Keratinocyte (primary cell): ENCODE data around the gene PHF2. TPM values are rescaled to one million over a fixed set of nuclear protein-coding genes. Genes with fewer than 3 reads are reported as not detected.

Experiments
- DNase-seq: peaks from one replicate; pipeline ENCODE4 v3.0.0-alpha.2; 2011; ENCODE audit warnings: low read depth, missing footprints, low spot score
- FAIRE-seq: peaks from 2 replicates; lab custom pipeline; 2011; peaks lifted over from hg19 to GRCh38; lab: Jason Lieb, UNC
- H2AFZ ChIP-seq: 2 replicates; pipeline ENCODE4 v1.6.0; 2012; ENCODE audit warnings: low read length, control low read depth, inconsistent platforms; ENCODE audit not compliant: control insufficient read depth
- H3K27ac ChIP-seq: 2 replicates; pipeline ENCODE4 v1.5.1; 2011; ENCODE audit warnings: low read length; ENCODE audit not compliant: control insufficient read depth, insufficient read depth
- H3K27me3 ChIP-seq: 3 replicates; pipeline ENCODE4 v1.6.0; 2011; ENCODE audit warnings: low read length; ENCODE audit not compliant: control insufficient read depth, insufficient read depth; ENCODE audit errors: extremely low read depth
- H3K36me3 ChIP-seq, 2 experiments: 2 replicates in 1 of 2; 3 replicates in 1 of 2; pipeline ENCODE4 v1.5.1; 2011; ENCODE audit warnings: low read length in 2 of 2, mild to moderate bottlenecking in 1 of 2; ENCODE audit not compliant: control insufficient read depth in 2 of 2, insufficient read depth in 2 of 2; ENCODE audit errors: extremely low read depth in 1 of 2
- H3K4me1 ChIP-seq: 3 replicates; pipeline ENCODE4 v1.5.1; 2011; ENCODE audit warnings: low read length; ENCODE audit not compliant: control insufficient read depth, insufficient read depth; ENCODE audit errors: extremely low read depth
- H3K4me2 ChIP-seq: 3 replicates; pipeline ENCODE4 v1.6.0; 2011; ENCODE audit warnings: low read depth, low read length; ENCODE audit not compliant: control insufficient read depth, insufficient read depth; ENCODE audit errors: extremely low read depth
- H3K4me3 ChIP-seq, 3 experiments: fragments of 200-600 bp in 1 of 3; sonication (generic) in 1 of 3; 2 replicates in 2 of 3; 3 replicates in 1 of 3; pipeline ENCODE4 v1.5.1; 2011 to 2016; ENCODE audit warnings: low read length in 3 of 3, mild to moderate bottlenecking in 3 of 3, control low read depth in 2 of 3, inconsistent platforms in 1 of 3, low read depth in 1 of 3, mixed read lengths in 1 of 3, mixed run types in 1 of 3, moderate library complexity in 1 of 3; ENCODE audit not compliant: control insufficient read depth in 2 of 3, insufficient read depth in 2 of 3; ENCODE audit errors: extremely low read depth in 1 of 3
- H3K79me2 ChIP-seq: 2 replicates; pipeline ENCODE4 v1.6.0; 2012; ENCODE audit warnings: low read length; ENCODE audit not compliant: control insufficient read depth, insufficient read depth
- H3K9ac ChIP-seq: 3 replicates; pipeline ENCODE4 v1.6.0; 2011; ENCODE audit warnings: low read length; ENCODE audit not compliant: control insufficient read depth, insufficient read depth; ENCODE audit errors: extremely low read depth
- H3K9me1 ChIP-seq: 3 replicates; pipeline ENCODE4 v1.6.0; 2011; ENCODE audit warnings: low read length; ENCODE audit not compliant: control insufficient read depth, insufficient read depth; ENCODE audit errors: extremely low read depth
- H3K9me3 ChIP-seq: 2 replicates; pipeline ENCODE4 v1.5.1; 2012; ENCODE audit warnings: low read depth, low read length; ENCODE audit not compliant: control insufficient read depth
- H4K20me1 ChIP-seq: 3 replicates; pipeline ENCODE4 v1.6.0; 2011; ENCODE audit warnings: low read length; ENCODE audit not compliant: control insufficient read depth, insufficient read depth; ENCODE audit errors: extremely low read depth
- EZH2 ChIP-seq: IDR thresholded peaks from one replicate; pipeline ENCODE4 v1.6.1; 2012; ENCODE audit warnings: inconsistent platforms, mild to moderate bottlenecking, low read length, moderate library complexity
- dilution Hi-C: fragments of 300-500 bp; cut with MboI; formaldehyde crosslinking; loops from one replicate; pipeline ENCODE4 v1.7.0; 2020; ENCODE audit warnings: low sequenced_read_pairs; ENCODE audit not compliant: extremely low pct_ligation_motif_present
- polyA plus RNA-seq, 5 experiments: library from polyadenylated mRNA; depleted of rRNA in 3 of 5; stranded (reverse) in 3 of 5; stranded (forward) in 1 of 5; unstranded in 1 of 5; fragments of >200 nt; gene quantifications; 1 replicate in 1 of 5; 2 replicates in 3 of 5; 3 replicates in 1 of 5; pipeline versions ENCODE4 v1.2.1 to v1.2.3, GENCODE V29; 2011 to 2012; ENCODE audit warnings: missing spikeins in 2 of 5, low read depth in 1 of 5, low replicate concordance in 1 of 5
- TF ChIP-seq, protein P1 (sequence below), 3 experiments: IDR thresholded peaks in 1 of 3; conservative IDR thresholded peaks in 1 of 3; optimal IDR thresholded peaks in 1 of 3; 2 replicates in 2 of 3; 3 replicates in 1 of 3; pipeline versions ENCODE3 to v1.5.1; 2011; ENCODE audit warnings: low read length in 3 of 3, mild to moderate bottlenecking in 3 of 3, moderate library complexity in 2 of 3, control low read depth in 1 of 3, inconsistent platforms in 1 of 3; ENCODE audit not compliant: insufficient read depth in 2 of 3; ENCODE audit errors: extremely low read depth in 1 of 3

PHF2 gene
- polyA plus RNA-seq, 1 donor (not counting 4 experiments of a cell fraction or from before 2014, with no cell fraction given) = 5.1 TPM

DNA sequence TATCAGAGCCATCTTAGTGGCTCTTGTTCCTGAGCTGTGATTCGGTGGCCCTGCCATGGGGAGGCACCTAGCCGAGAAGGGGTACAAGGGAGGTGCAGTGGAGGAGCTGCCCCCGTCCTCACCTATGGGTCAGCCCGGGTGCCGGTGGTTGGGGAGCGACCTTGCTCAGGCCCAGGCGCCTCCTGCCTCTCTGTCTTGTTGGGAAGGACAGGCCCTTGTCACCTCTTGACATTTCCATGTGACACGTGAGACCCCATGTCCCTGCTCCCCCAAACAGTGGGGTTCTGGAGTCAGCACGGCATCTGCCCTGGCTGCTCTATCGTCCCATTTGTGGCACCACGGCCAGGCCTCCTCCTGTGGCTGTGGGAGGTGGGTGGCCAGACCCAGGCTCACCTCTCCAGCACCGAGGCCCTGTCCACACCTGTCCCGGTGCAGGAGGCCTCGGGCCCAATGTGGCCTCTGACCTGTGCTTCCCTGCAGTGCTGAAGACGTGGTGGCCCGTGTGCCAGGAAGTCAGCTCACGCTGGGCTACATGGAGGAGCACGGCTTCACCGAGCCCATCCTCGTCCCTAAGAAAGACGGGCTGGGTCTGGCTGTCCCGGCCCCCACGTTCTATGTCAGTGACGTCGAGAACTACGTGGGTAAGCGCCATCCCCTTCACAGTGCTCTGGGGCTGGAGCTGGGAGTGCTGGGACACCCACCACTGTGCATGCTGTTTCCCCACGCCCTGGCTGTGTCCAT, 68.9 kb downstream of the PHF2 start:
- H3K9ac ChIP-seq = no peak overlapping the region
- FAIRE-seq (no peak), DNase-seq (no peak)
- H3K27me3 ChIP-seq = no peaks in the 10 kb centered on the region
- H3K27ac ChIP-seq = no peak overlapping the region
- H3K4me3 ChIP-seq = no peak overlapping the region
- no peaks in the 10 kb centered on the region for H4K20me1 ChIP-seq
- no peaks in the 10 kb centered on the region for H3K9me1 ChIP-seq
- peaks cover 6 to 14% of the 10 kb centered on the region in 2 experiments for H3K36me3 ChIP-seq
- H3K4me2 ChIP-seq = no peak overlapping the region
- no peaks in the 10 kb centered on the region for H3K79me2 ChIP-seq
- H3K9me3 ChIP-seq = no peaks in the 10 kb centered on the region
- dilution Hi-C loops = no loop called here
- H3K4me1 ChIP-seq = no peaks in the 10 kb centered on the region
- TF ChIP-seq, protein P1, sequence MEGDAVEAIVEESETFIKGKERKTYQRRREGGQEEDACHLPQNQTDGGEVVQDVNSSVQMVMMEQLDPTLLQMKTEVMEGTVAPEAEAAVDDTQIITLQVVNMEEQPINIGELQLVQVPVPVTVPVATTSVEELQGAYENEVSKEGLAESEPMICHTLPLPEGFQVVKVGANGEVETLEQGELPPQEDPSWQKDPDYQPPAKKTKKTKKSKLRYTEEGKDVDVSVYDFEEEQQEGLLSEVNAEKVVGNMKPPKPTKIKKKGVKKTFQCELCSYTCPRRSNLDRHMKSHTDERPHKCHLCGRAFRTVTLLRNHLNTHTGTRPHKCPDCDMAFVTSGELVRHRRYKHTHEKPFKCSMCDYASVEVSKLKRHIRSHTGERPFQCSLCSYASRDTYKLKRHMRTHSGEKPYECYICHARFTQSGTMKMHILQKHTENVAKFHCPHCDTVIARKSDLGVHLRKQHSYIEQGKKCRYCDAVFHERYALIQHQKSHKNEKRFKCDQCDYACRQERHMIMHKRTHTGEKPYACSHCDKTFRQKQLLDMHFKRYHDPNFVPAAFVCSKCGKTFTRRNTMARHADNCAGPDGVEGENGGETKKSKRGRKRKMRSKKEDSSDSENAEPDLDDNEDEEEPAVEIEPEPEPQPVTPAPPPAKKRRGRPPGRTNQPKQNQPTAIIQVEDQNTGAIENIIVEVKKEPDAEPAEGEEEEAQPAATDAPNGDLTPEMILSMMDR (optimal IDR thresholded peaks at IDR 0.05 in 1 of 3, IDR thresholded peaks at IDR 0.05 in 1 of 3, conservative IDR thresholded peaks at IDR 0.05 in 1 of 3; ENCODE audit: extremely low read depth in 1 of 3, insufficient read depth in 2 of 3, low read length in 3 of 3) = no peak
- no peak for TF ChIP-seq EZH2
- H2AFZ ChIP-seq = no peak overlapping the region

DNA sequence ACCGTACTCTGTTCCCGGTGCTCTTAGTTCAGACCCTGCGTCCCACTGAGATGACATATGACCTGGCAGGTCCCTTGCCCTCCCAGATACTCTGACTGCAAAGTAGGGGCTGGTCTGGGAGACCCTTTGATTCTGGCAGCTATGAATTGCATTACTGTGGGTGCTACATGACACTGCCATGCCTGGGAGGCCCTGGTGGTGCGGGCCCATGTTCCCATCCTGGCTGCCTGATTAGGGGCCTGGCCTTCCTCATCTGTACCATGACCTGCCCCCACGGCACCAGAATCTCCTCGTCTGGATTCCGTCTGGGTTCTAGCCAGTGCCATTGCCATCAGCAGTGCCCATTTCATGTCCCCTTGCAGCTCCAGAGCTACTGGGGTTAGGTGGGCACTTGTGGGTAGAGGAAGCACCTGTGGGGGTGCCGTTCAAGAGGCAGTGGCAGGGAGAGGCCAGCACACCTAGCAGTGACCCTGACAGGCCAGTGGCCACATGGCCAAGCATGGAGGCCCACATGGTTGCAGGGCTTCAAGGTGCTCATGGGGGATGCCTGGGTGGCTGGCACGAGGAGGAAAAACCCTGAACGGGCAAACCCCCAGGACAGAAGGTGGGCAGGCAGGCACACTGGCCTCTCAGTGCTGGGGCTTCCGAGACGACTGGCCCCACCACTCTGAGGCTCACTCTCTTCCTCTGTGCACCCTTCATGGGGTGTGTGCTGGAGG, 69.7 kb downstream of the PHF2 start:
- no peak overlapping the region for H3K4me3 ChIP-seq
- FAIRE-seq (no peak), DNase-seq (no peak)
- H3K4me1 ChIP-seq = no peaks in the 10 kb centered on the region
- peaks cover 6 to 14% of the 10 kb centered on the region in 2 experiments for H3K36me3 ChIP-seq
- TF ChIP-seq, protein P1 (optimal IDR thresholded peaks at IDR 0.05 in 1 of 3, IDR thresholded peaks at IDR 0.05 in 1 of 3, conservative IDR thresholded peaks at IDR 0.05 in 1 of 3; ENCODE audit: extremely low read depth in 1 of 3, insufficient read depth in 2 of 3, low read length in 3 of 3) = no peak
- no peak for TF ChIP-seq EZH2
- no peaks in the 10 kb centered on the region for H3K9me3 ChIP-seq
- no peaks in the 10 kb centered on the region for H3K27me3 ChIP-seq
- H3K4me2 ChIP-seq = no peak overlapping the region
- H3K79me2 ChIP-seq = no peaks in the 10 kb centered on the region
- H3K9me1 ChIP-seq = no peaks in the 10 kb centered on the region
- no peaks in the 10 kb centered on the region for H4K20me1 ChIP-seq
- dilution Hi-C loops = no loop called here
- H3K27ac ChIP-seq = no peak overlapping the region
- H2AFZ ChIP-seq = no peak overlapping the region
- H3K9ac ChIP-seq = no peak overlapping the region
